8988T (cell line): Measurements from ENCODE around the gene TRMT61B.

Experiments
- DNase-seq: peaks from one replicate; pipeline ENCODE4 v3.0.0; 2011

TRMT61B gene

GRCh38 chr2:28870146-28870891, at the start of gene TRMT61B:
Gene TRMT61B (minus strand): TSS chr2:28870309. CDS start chr2:28870277, 32 bp downstream.
- DNase-seq: peak; percentile 68

GRCh38 chr2:28915939-28916338, 45.8 kb upstream of the TRMT61B start:
- DNase-seq: no peak

- DNase-seq: no peak
Observed at GRCh38 chr2:28909655-28910353, 39.7 kb upstream of the TRMT61B start.

GRCh38 chr2:28908172-28908571, 38.1 kb upstream of the TRMT61B start:
- DNase-seq: no peak

GRCh38 chr2:28906821-28907220, 36.7 kb upstream of the TRMT61B start:
- DNase-seq: no peak

GRCh38 chr2:28906376-28906775, 36.3 kb upstream of the TRMT61B start:
- no peak for DNase-seq

GRCh38 chr2:28905533-28905932, 35.4 kb upstream of the TRMT61B start:
- DNase-seq: no peak

GRCh38 chr2:28904802-28905457, 34.8 kb upstream of the TRMT61B start:
- DNase-seq: no peak

GRCh38 chr2:28904295-28904694, 34.2 kb upstream of the TRMT61B start:
- no peak for DNase-seq

GRCh38 chr2:28902584-28902983, 32.5 kb upstream of the TRMT61B start:
- no peak for DNase-seq

GRCh38 chr2:28901841-28902240, 31.7 kb upstream of the TRMT61B start:
- no peak for DNase-seq

- DNase-seq: no peak
Observed at GRCh38 chr2:28901202-28901601, 31.1 kb upstream of the TRMT61B start.

- DNase-seq: no peak
Observed at GRCh38 chr2:28898048-28898447, 27.9 kb upstream of the TRMT61B start.

- peak; percentile 23 for DNase-seq
Observed at GRCh38 chr2:28896906-28897305, 26.8 kb upstream of the TRMT61B start.

- DNase-seq: no peak
Observed at GRCh38 chr2:28895189-28895893, 25.2 kb upstream of the TRMT61B start.

GRCh38 chr2:28894470-28895188, 24.5 kb upstream of the TRMT61B start, which contains the start of gene WDR43:
Gene WDR43 (plus strand): TSS chr2:28894667. CDS start chr2:28894699, 32 bp downstream.
- peak; percentile 82 for DNase-seq

GRCh38 chr2:28893488-28893887, 23.4 kb upstream of the TRMT61B start:
- DNase-seq: no peak

- no peak for DNase-seq
Observed at GRCh38 chr2:28880193-28880592, 10.1 kb upstream of the TRMT61B start.

- DNase-seq: no peak
Observed at GRCh38 chr2:28871620-28872019, 1.5 kb upstream of the TRMT61B start.

- peak; percentile 17 for DNase-seq
Observed at GRCh38 chr2:28869494-28870145, 489 bp downstream of the TRMT61B start.

GRCh38 chr2:28868611-28869010, 1.5 kb downstream of the TRMT61B start:
- no peak for DNase-seq

- no peak for DNase-seq
Observed at GRCh38 chr2:28855977-28856376, 14.1 kb downstream of the TRMT61B start.
